ENCODE results near the gene LAG3. TPM values are rescaled to one million over a fixed set of nuclear protein-coding genes. Genes with fewer than 3 reads are reported as not detected.
A peak's percentile ranks its signal among the peaks of the same experiment; 100 is the strongest.

Gene LAG3
- total and polyA plus RNA-seq, 10 of the 15 experiments (the other 5 are each of a cell fraction or from before 2014, with no cell fraction given), result 0.52 to 4.2 (median 1.0) TPM; not detected in 1

- no TSS peak for BruUV-seq (replicated peaks)
- peak overlapping the region; percentile 83 for H3K4me2 ChIP-seq (ENCODE audit: control insufficient read depth, insufficient read depth)
- no peaks in the 10 kb centered on the region for H3K27me3 ChIP-seq (replicated peaks in 1 of 2; ENCODE audit: control insufficient read depth in 2 of 2, insufficient read depth in 2 of 2, low read length in 1 of 2)
- DNase-seq (ENCODE audit: low read depth, low spot score) (no peak), ATAC-seq (peak; percentile 45), FAIRE-seq (no peak)
- in situ Hi-C loops (cut with MboI), result no loop called here
- ChIA-PET POLR2A (interaction anchor here (1.5 to 2.0 kb wide), 5 partner anchors 10 to 78 kb away, joined by 4 to 5 read pairs (median 5); partner anchors contain the start of genes MLF2 and USP5), CTCF (interaction anchor here (0.9 to 12.7 kb wide), 4 partner anchors 7 to 263 kb away, joined by 3 to 221 read pairs (median 25); partner anchors contain the start of genes MLF2 and PTMS), SMC1A (ENCODE audit: uncharacterized antibody, unreplicated experiment) (interaction anchor here (0.6 to 3.6 kb wide), 5 partner anchors 15 to 78 kb away, joined by 3 to 20 read pairs (median 3); partner anchors contain the start of genes CDCA3, COPS7A, MLF2 and USP5), RAD21 (ENCODE audit: unreplicated experiment) (interaction anchor here (0.7 to 5.7 kb wide), 2 partner anchors 8 to 20 kb away, joined by 3 to 68 read pairs; partner anchors contain the start of gene MLF2)
- peak overlapping the region; percentile 3; the same call in 1 of the 2 replicates for H3K27ac ChIP-seq (ENCODE audit: control insufficient read depth, insufficient read depth)
- H3K4me1 ChIP-seq (ENCODE audit: control insufficient read depth, insufficient read depth, low read length), result peaks cover 46% of the 10 kb centered on the region
- intact Hi-C loops (cut with micrococcal nuclease; ENCODE audit: unreplicated experiment), result no loop called here
- H3K4me3 ChIP-seq, result peak overlapping the region; percentile 34; the same call in 1 of the 2 replicates
- no peaks in the 10 kb centered on the region for H4K20me1 ChIP-seq (ENCODE audit: control insufficient read depth, insufficient read depth)
- no peaks in the 10 kb centered on the region for H3K36me3 ChIP-seq (ENCODE audit: control insufficient read depth in 2 of 2, insufficient read depth in 2 of 2, low read length in 1 of 2)
- 39% methylated on average over 48 of the region's 60 CpGs for WGBS (ENCODE audit: insufficient coverage, insufficient replicate concordance, low lambda C conversion rate, missing lambda C conversion rate)
- H3K79me2 ChIP-seq (ENCODE audit: control insufficient read depth, insufficient read depth, low read length), result peaks cover under 1% of the 10 kb centered on the region; the same call in 1 of the 2 replicates
- TF ChIP-seq BHLHE40 (IDR thresholded peaks at IDR 0.05; ENCODE audit: borderline replicate concordance in 1 of 2, low read depth in 2 of 2, low read length in 1 of 2) (peak in 1 of 2 experiments; percentile 32; a peak in 1 of 4 replicates), GATAD2B (conservative IDR thresholded peaks at IDR 0.05; ENCODE audit: low read depth) (0 out of 2 replicates have a peak, but pooled peaks have one; percentile 15), FOS (IDR thresholded peaks at IDR 0.05; ENCODE audit: borderline replicate concordance, extremely low read depth, insufficient read length) (no peak), EGR1 (IDR thresholded peaks at IDR 0.05; ENCODE audit: borderline replicate concordance in 1 of 2, low read depth in 2 of 2, low read length in 2 of 2) (peak in 1 of 2 experiments; percentile 59; a peak in 2 of 3 replicates)
- TF ChIP-seq, protein P1, sequence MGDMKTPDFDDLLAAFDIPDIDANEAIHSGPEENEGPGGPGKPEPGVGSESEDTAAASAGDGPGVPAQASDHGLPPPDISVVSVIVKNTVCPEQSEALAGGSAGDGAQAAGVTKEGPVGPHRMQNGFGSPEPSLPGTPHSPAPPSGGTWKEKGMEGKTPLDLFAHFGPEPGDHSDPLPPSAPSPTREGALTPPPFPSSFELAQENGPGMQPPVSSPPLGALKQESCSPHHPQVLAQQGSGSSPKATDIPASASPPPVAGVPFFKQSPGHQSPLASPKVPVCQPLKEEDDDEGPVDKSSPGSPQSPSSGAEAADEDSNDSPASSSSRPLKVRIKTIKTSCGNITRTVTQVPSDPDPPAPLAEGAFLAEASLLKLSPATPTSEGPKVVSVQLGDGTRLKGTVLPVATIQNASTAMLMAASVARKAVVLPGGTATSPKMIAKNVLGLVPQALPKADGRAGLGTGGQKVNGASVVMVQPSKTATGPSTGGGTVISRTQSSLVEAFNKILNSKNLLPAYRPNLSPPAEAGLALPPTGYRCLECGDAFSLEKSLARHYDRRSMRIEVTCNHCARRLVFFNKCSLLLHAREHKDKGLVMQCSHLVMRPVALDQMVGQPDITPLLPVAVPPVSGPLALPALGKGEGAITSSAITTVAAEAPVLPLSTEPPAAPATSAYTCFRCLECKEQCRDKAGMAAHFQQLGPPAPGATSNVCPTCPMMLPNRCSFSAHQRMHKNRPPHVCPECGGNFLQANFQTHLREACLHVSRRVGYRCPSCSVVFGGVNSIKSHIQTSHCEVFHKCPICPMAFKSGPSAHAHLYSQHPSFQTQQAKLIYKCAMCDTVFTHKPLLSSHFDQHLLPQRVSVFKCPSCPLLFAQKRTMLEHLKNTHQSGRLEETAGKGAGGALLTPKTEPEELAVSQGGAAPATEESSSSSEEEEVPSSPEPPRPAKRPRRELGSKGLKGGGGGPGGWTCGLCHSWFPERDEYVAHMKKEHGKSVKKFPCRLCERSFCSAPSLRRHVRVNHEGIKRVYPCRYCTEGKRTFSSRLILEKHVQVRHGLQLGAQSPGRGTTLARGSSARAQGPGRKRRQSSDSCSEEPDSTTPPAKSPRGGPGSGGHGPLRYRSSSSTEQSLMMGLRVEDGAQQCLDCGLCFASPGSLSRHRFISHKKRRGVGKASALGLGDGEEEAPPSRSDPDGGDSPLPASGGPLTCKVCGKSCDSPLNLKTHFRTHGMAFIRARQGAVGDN (IDR thresholded peaks at IDR 0.05), result no peak
- no peaks in the 10 kb centered on the region for H3K9me3 ChIP-seq (replicated peaks; ENCODE audit: control insufficient read depth, insufficient read depth, low read length)
- H2AFZ ChIP-seq (ENCODE audit: control insufficient read depth, low read depth, low read length), result no peak overlapping the region
- no peak overlapping the region for H3K9ac ChIP-seq (ENCODE audit: control insufficient read depth, insufficient read depth, low read length)
Measured at GRCh38 chr12:6773590-6774351, 1.5 kb downstream of the LAG3 start.

Data from GM12878 (cell line).